Ishikawa (cell line): ENCODE data around the gene NRCAM.

ENCODE experiments used
- CEBPB ChIP-seq: IDR thresholded peaks from 2 replicates; pipeline ENCODE4 v1.6.1; 2012
- CREB1 ChIP-seq: IDR thresholded peaks from 2 replicates; pipeline ENCODE4 v1.6.1; 2012; ENCODE audit warnings: low read depth
- EGR1 ChIP-seq: IDR thresholded peaks from 2 replicates; pipeline ENCODE4 v1.6.1; 2012
- EP300 ChIP-seq: IDR thresholded peaks from 2 replicates; pipeline ENCODE4 v1.6.1; 2012; ENCODE audit warnings: borderline replicate concordance
- FOXM1 ChIP-seq: IDR thresholded peaks from 2 replicates; pipeline ENCODE4 v1.6.1; 2012; ENCODE audit warnings: low read depth, borderline replicate concordance
- MAX ChIP-seq: IDR thresholded peaks from 2 replicates; pipeline ENCODE4 v1.6.1; 2012
- NFIC ChIP-seq: IDR thresholded peaks from 2 replicates; pipeline ENCODE4 v1.6.1; 2012
- RAD21 ChIP-seq: IDR thresholded peaks from 2 replicates; pipeline ENCODE4 v1.6.1; 2012; ENCODE audit warnings: low read depth
- TAF1 ChIP-seq: IDR thresholded peaks from 2 replicates; pipeline ENCODE4 v1.6.1; 2012; ENCODE audit warnings: low read depth, mild to moderate bottlenecking
- TCF12 ChIP-seq: IDR thresholded peaks from 2 replicates; pipeline ENCODE4 v1.6.1; 2012; ENCODE audit warnings: low read depth
- TEAD4 ChIP-seq: IDR thresholded peaks from 2 replicates; pipeline ENCODE4 v1.6.1; 2012
- USF1 ChIP-seq: IDR thresholded peaks from 2 replicates; pipeline ENCODE4 v1.6.1; 2012
- YY1 ChIP-seq: IDR thresholded peaks from 2 replicates; pipeline ENCODE4 v1.6.1; 2012; ENCODE audit warnings: low read depth
- ZBTB7A ChIP-seq: IDR thresholded peaks from 2 replicates; pipeline ENCODE4 v1.6.1; 2012; ENCODE audit warnings: low read depth
- TF ChIP-seq, protein P1 (sequence below): IDR thresholded peaks from 2 replicates; pipeline ENCODE4 v1.6.1; 2012; ENCODE audit warnings: low read depth, mild to moderate bottlenecking

Gene NRCAM

DNA sequence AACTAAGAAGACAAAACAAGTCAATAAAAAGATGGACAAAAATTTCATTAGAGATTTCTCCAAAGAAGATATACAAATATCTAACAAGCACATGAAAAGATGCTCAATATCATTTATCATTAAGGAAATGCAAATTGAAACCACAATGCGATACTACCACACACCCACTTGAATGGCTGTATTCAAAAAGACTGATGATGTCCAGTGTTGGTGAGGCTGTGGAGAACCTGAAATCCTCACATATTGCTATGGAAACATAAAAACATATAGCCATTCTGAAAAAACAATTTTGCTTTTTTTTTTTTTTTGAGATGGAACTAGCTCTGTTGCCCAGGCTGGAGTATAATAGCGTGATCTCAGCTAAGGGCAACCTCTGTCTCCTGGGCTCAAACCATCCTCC, 202.0 kb downstream of the NRCAM start:
- TF ChIP-seq USF1 (no peak), EGR1 (no peak), FOXM1 (no peak), MAX (no peak), CREB1 (no peak), YY1 (no peak), ZBTB7A (no peak), RAD21 (no peak), TAF1 (no peak), NFIC (no peak), TEAD4 (no peak), EP300 (no peak), TCF12 (no peak), CEBPB (no peak)
- TF ChIP-seq, protein P1, sequence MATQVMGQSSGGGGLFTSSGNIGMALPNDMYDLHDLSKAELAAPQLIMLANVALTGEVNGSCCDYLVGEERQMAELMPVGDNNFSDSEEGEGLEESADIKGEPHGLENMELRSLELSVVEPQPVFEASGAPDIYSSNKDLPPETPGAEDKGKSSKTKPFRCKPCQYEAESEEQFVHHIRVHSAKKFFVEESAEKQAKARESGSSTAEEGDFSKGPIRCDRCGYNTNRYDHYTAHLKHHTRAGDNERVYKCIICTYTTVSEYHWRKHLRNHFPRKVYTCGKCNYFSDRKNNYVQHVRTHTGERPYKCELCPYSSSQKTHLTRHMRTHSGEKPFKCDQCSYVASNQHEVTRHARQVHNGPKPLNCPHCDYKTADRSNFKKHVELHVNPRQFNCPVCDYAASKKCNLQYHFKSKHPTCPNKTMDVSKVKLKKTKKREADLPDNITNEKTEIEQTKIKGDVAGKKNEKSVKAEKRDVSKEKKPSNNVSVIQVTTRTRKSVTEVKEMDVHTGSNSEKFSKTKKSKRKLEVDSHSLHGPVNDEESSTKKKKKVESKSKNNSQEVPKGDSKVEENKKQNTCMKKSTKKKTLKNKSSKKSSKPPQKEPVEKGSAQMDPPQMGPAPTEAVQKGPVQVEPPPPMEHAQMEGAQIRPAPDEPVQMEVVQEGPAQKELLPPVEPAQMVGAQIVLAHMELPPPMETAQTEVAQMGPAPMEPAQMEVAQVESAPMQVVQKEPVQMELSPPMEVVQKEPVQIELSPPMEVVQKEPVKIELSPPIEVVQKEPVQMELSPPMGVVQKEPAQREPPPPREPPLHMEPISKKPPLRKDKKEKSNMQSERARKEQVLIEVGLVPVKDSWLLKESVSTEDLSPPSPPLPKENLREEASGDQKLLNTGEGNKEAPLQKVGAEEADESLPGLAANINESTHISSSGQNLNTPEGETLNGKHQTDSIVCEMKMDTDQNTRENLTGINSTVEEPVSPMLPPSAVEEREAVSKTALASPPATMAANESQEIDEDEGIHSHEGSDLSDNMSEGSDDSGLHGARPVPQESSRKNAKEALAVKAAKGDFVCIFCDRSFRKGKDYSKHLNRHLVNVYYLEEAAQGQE = no peak

DNA sequence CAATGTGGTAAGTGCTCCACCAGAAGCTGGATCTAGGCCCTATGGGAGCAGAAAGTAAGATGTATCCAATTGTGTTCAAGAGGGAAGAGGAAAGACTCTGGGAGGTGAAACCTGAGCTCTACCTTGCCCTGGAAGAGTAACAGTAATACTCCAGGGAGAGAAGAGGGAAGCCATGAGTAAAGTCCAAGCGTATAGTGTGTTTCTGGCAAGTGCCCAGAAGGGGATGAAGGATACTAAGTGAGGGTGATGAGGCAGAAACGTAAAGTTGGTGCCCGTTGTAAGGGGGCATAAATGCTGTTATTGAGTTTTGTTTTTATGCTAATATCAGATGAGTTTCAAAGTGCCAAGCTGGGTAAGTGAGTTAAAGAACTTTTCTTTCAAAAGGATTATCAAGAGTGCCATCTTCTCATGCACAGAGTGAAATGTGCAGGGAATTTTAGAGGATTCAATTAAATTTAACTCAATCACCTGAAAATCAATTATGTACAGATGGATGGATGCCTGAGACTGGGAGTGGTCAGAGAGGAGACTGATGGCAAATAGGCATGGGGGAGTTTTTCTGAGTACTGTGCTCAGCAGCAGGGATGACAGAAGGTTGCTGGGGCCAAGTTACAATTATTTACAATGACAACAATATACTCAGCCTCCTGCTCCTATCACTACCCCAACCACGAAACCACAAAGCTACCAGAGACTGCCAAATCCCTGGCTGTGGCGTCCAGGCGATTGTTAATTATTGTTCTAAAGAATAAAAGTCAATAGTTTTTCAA, 202.8 kb downstream of the NRCAM start:
- TF ChIP-seq EGR1 = no peak
- TF ChIP-seq ZBTB7A = no peak
- TF ChIP-seq RAD21 = no peak
- TF ChIP-seq CEBPB = no peak
- TF ChIP-seq TAF1 = no peak
- no peak for TF ChIP-seq CREB1
- TF ChIP-seq TCF12 = no peak
- TF ChIP-seq, protein P1 = no peak
- TF ChIP-seq EP300 = no peak
- TF ChIP-seq TEAD4 = no peak
- no peak for TF ChIP-seq NFIC
- no peak for TF ChIP-seq FOXM1
- TF ChIP-seq USF1 = no peak
- TF ChIP-seq YY1 = no peak
- TF ChIP-seq MAX = no peak

- TF ChIP-seq TEAD4 (no peak), RAD21 (no peak), TCF12 (no peak)
Measured at GRCh38 chr7:108252177-108252576, 204.1 kb downstream of the NRCAM start.

DNA sequence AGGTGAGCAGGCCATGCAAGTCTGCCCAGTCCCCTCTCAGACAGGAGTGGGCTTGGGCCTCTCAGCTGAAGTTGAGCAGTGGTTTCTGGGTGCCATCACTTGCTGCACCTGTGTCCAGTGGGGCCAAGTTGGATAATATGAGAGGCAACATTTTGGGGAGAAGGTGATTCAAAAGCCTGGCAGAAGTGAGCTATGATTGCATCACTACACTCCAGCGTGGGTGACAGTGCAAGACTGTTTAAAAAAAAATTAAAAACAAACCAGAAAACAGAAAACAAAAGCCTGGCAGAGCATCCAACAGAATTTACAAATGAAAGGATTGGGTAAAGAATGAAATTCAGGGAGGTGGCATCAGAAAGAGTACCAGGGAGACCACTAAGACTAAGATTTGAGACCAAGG, 204.5 kb downstream of the NRCAM start:
- no peak for TF ChIP-seq ZBTB7A
- TF ChIP-seq USF1 = no peak
- TF ChIP-seq EP300 = no peak
- TF ChIP-seq CEBPB = no peak
- TF ChIP-seq NFIC = no peak
- no peak for TF ChIP-seq YY1
- no peak for TF ChIP-seq RAD21
- no peak for TF ChIP-seq TAF1
- TF ChIP-seq TCF12 = no peak
- no peak for TF ChIP-seq CREB1
- TF ChIP-seq TEAD4 = no peak
- no peak for TF ChIP-seq FOXM1
- TF ChIP-seq, protein P1 = no peak
- no peak for TF ChIP-seq MAX
- TF ChIP-seq EGR1 = no peak
